ENCODE results near the gene RNU2-63P.

DNA sequence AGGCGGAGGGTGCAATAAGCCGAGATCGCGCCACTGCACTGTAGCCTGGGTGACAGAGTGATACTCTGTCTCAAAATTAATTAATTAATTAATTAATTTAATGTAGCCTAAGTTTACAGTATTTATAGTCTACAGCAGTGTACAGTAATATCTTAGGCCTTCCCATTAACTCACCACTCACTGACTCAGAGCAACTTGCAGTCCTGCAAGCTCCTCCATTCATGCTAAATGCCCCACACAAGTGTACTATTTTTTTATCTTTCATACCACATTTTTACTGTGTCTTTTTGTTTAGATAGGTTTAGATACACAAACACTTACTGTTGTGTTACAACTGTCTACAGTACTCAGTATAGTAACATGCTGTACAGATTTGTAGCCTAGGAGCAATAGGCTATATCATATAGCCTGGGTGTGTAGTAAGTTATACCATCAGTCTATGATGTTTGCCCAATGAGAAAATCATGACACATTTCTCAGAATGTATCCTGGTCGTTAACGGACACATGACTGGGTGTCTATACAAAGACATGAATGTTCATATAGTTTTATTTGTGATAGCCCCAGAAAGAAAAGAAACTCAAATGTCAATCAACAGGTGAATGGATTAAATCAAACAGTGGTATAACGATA, 15.8 kb upstream of the RNU2-63P start:
- TF ChIP-seq, protein P1, sequence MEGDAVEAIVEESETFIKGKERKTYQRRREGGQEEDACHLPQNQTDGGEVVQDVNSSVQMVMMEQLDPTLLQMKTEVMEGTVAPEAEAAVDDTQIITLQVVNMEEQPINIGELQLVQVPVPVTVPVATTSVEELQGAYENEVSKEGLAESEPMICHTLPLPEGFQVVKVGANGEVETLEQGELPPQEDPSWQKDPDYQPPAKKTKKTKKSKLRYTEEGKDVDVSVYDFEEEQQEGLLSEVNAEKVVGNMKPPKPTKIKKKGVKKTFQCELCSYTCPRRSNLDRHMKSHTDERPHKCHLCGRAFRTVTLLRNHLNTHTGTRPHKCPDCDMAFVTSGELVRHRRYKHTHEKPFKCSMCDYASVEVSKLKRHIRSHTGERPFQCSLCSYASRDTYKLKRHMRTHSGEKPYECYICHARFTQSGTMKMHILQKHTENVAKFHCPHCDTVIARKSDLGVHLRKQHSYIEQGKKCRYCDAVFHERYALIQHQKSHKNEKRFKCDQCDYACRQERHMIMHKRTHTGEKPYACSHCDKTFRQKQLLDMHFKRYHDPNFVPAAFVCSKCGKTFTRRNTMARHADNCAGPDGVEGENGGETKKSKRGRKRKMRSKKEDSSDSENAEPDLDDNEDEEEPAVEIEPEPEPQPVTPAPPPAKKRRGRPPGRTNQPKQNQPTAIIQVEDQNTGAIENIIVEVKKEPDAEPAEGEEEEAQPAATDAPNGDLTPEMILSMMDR (IDR thresholded peaks at IDR 0.05), result no peak
- no peak for TF ChIP-seq POLR2AphosphoS5 (IDR thresholded peaks at IDR 0.05; ENCODE audit: insufficient read depth in 1 of 2, low read depth in 1 of 2)
- TF ChIP-seq POLR2A (IDR thresholded peaks at IDR 0.05), result no peak
